Measurements from ENCODE around the gene CDYL2. TPM values are rescaled to one million over a fixed set of nuclear protein-coding genes. Genes with fewer than 3 reads are reported as not detected.

The CDYL2 gene
- total and polyA plus RNA-seq, 8 donors, result 0.60 to 7.3 (median 1.7) TPM

DNA sequence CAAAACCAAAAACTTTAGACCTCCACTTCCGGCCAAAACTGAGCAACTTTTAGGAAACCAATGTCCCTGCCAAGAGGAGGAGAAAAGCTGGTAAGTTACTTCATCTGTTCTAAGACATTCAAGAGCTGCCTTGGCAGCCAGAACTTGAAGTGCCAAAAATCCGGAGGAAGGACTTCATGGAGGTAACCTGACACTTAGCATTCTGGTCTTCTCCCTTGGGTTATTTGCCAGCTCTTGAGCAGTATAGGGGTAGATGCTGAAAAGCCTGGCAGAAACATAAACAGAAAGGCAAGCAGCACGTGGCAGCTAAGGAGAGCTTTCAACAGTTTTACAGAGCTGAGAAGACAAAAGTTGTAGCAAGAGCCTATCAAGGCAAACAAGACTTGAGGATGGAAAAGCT is 53.2 kb downstream of the CDYL2 start:
- Histone ChIP-seq H3K27ac (no peak overlapping the region), H3K4me1 (peaks cover 0 to 12% (median 6%) of the 10 kb centered on the region in 4 donors), H3K4me3 (no peak overlapping the region), H3K27me3 (no peaks in the 10 kb centered on the region), H3K9me3 (no peaks in the 10 kb centered on the region), H3K36me3 (no peaks in the 10 kb centered on the region)
- intact Hi-C loops (cut with DNase I; ENCODE audit: low total_unique reads), result no loop called here
- peak in 1 of 2 donors; percentile 8 for DNase-seq
- 9 to 29% (median 24%) methylated on average over 3 of the region's 3 CpGs for WGBS, 5 donors
- TF ChIP-seq POLR2A (IDR thresholded peaks at IDR 0.05) (no peak), EP300 (IDR thresholded peaks at IDR 0.05) (no peak)

DNA sequence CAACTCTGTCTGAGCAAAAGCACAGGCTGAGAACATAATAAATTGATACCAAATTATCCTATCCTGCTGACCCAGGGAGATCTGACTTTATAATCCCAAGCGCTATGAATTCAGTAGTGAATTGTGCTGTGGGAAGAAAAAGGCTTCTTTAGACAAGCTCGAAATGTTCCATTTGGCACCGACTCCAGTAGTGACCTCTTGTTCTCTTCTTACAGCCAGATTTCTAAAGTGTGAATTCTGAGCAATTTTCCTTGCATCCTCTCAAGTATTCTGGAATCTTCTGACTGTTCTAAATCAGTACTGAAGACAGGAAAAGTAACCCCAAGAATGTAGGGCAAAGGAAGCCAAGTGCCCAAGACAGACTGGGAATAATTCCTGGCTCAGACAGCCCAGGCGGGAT is 58.2 kb downstream of the CDYL2 start:
- no peak overlapping the region for H3K4me3 ChIP-seq
- no peak overlapping the region for H3K27ac ChIP-seq
- no peaks in the 10 kb centered on the region for H3K9me3 ChIP-seq
- WGBS, 5 donors, result 72 to 87% (median 80%) methylated on average over 4 of the region's 4 CpGs
- peak in 1 of 2 donors; percentile 43 for DNase-seq
- intact Hi-C loops (cut with DNase I; ENCODE audit: low total_unique reads), result no loop called here
- H3K4me1 ChIP-seq, result peaks cover 0 to 7% (median 1%) of the 10 kb centered on the region in 4 donors
- TF ChIP-seq EP300 (IDR thresholded peaks at IDR 0.05) (no peak), POLR2AphosphoS5 (IDR thresholded peaks at IDR 0.05) (no peak), POLR2A (IDR thresholded peaks at IDR 0.05) (no peak)
- TF ChIP-seq, protein P1, sequence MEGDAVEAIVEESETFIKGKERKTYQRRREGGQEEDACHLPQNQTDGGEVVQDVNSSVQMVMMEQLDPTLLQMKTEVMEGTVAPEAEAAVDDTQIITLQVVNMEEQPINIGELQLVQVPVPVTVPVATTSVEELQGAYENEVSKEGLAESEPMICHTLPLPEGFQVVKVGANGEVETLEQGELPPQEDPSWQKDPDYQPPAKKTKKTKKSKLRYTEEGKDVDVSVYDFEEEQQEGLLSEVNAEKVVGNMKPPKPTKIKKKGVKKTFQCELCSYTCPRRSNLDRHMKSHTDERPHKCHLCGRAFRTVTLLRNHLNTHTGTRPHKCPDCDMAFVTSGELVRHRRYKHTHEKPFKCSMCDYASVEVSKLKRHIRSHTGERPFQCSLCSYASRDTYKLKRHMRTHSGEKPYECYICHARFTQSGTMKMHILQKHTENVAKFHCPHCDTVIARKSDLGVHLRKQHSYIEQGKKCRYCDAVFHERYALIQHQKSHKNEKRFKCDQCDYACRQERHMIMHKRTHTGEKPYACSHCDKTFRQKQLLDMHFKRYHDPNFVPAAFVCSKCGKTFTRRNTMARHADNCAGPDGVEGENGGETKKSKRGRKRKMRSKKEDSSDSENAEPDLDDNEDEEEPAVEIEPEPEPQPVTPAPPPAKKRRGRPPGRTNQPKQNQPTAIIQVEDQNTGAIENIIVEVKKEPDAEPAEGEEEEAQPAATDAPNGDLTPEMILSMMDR (IDR thresholded peaks at IDR 0.05), result no peak
- no peaks in the 10 kb centered on the region for H3K27me3 ChIP-seq
- peaks cover 0 to 3% (median 0%) of the 10 kb centered on the region in 4 donors for H3K36me3 ChIP-seq

DNA sequence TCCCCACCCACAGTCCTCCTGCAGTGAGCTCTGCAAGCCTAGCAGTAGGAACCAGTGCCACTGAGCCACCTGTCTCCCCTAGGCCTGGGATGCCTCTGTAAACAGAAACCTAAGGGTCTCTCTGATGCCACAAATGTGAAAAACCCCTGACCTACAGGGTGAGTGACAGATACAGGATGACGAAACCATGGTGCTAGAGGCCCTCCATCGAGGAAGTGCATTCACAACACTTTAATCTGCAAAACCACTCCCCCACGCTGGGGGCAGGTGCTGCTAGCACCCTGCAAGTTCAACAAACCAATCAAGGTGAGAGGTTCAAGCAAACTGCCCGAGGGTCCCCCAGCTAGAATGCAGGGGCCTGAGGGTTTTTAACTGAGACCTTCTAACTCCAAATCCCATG is 59.5 kb downstream of the CDYL2 start:
- 58 to 63% (median 61%) methylated on average over 4 of the region's 4 CpGs for WGBS, 5 donors
- DNase-seq, result peak in 1 of 2 donors; percentile 32
- TF ChIP-seq, protein P1 (IDR thresholded peaks at IDR 0.05), result no peak
- TF ChIP-seq POLR2A (IDR thresholded peaks at IDR 0.05) (no peak), EP300 (IDR thresholded peaks at IDR 0.05) (no peak), POLR2AphosphoS5 (IDR thresholded peaks at IDR 0.05) (no peak)
- Histone ChIP-seq H3K27me3 (no peaks in the 10 kb centered on the region), H3K9me3 (peaks cover 0 to 9% (median 6%) of the 10 kb centered on the region in 4 donors), H3K4me1 (no peaks in the 10 kb centered on the region), H3K36me3 (peaks cover 0 to 3% (median 0%) of the 10 kb centered on the region in 4 donors), H3K27ac (no peak overlapping the region), H3K4me3 (no peak overlapping the region)
- intact Hi-C loops (cut with DNase I; ENCODE audit: low total_unique reads), result no loop called here

DNA sequence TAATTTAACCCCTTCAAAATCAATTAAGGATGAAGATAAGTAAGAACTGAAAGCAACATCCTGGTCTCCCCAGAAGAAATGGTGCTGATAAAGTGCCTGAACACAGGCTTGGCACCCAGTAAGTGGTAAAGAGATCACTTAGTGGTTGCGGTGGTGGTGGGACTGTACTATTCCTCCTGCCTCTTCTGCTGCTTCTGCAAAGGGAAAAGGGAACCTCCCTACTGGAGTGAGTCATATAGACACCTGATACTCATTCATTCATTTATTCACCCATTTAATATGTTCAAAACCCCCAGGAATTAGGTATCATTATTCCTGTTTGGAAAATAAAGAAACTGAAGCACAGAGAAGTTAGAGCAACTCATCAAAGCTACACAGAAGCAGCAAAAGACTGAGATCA is 60.6 kb downstream of the CDYL2 start:
- no peak overlapping the region for H3K4me3 ChIP-seq
- peaks cover 0 to 15% (median 11%) of the 10 kb centered on the region in 4 donors for H3K9me3 ChIP-seq
- WGBS, 5 donors, result 82 to 95% (median 89%) methylated on average over 1 of the region's 1 CpG
- H3K4me1 ChIP-seq, result no peaks in the 10 kb centered on the region
- H3K27me3 ChIP-seq, result no peaks in the 10 kb centered on the region
- no peak overlapping the region for H3K27ac ChIP-seq
- peaks cover 0 to 3% (median 0%) of the 10 kb centered on the region in 4 donors for H3K36me3 ChIP-seq
- TF ChIP-seq, protein P1 (IDR thresholded peaks at IDR 0.05), result no peak
- no peak for TF ChIP-seq POLR2AphosphoS5 (IDR thresholded peaks at IDR 0.05)
- TF ChIP-seq POLR2A (IDR thresholded peaks at IDR 0.05), result no peak
- no peak for TF ChIP-seq EP300 (IDR thresholded peaks at IDR 0.05)
- intact Hi-C loops (cut with DNase I; ENCODE audit: low total_unique reads), result no loop called here
- DNase-seq, result no peak

DNA sequence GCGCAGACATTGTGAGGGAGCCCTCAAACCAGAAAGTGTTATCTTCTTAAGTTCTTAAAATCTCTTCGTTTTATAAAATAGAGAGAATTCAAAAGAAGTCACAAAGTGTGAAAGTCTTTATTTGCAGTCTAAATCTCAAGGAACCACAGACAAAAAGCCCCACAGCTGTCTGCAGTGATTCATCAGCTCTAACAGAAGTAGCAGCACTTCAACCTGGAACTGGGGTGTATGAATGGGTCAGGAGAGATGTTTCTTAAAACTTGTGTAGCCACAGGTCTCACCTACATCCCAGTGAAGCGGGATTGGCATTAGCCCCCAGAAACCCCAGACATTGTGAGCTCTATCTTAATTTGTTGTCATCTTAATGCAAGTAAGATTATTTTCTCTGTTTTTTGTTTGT is 61.1 kb downstream of the CDYL2 start:
- no peak overlapping the region for H3K27ac ChIP-seq
- 84 to 95% (median 93%) methylated on average over 3 of the region's 3 CpGs for WGBS, 5 donors
- intact Hi-C loops (cut with DNase I; ENCODE audit: low total_unique reads), result no loop called here
- H3K27me3 ChIP-seq, result no peaks in the 10 kb centered on the region
- H3K36me3 ChIP-seq, result peaks cover 0 to 3% (median 0%) of the 10 kb centered on the region in 4 donors
- H3K4me1 ChIP-seq, result no peaks in the 10 kb centered on the region
- DNase-seq, result no peak
- TF ChIP-seq POLR2AphosphoS5 (IDR thresholded peaks at IDR 0.05) (no peak), POLR2A (IDR thresholded peaks at IDR 0.05) (no peak), EP300 (IDR thresholded peaks at IDR 0.05) (no peak)
- TF ChIP-seq, protein P1 (IDR thresholded peaks at IDR 0.05), result no peak
- H3K4me3 ChIP-seq, result no peak overlapping the region
- H3K9me3 ChIP-seq, result peaks cover 0 to 15% (median 11%) of the 10 kb centered on the region in 4 donors

Data from stomach (tissue), 9 donors.